ENCODE results near the gene ITGB2. TPM values are rescaled to one million over a fixed set of nuclear protein-coding genes. Genes with fewer than 3 reads are reported as not detected.

The ITGB2 gene
- total RNA-seq, 4 donors from 2014 or later: 55.8 to 1,044 (median 162) TPM

DNA sequence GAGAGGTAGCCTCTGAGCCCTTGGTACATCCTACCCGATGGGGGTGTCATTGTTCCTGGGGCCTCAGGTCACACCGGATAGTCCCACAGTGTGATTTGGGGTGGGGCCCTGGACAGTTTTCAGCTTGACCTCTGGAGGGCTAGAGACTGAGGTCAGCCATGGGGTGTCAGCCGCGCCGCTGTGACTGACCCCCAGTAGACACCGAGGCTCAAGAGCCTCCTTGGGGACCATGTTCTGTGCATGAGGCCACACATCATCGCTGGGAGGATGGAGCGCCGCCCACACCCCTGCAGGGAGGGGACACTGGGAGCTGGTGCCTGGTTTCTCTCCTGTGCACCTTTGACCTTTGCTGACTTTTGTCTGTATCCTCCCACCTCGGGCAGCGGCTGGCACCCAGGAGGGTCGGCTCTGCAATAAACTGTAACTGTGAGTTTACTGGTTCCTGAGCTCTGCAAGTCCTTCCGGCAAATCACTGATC, 22.6 kb downstream of the ITGB2 start:
- TF ChIP-seq, protein P1, sequence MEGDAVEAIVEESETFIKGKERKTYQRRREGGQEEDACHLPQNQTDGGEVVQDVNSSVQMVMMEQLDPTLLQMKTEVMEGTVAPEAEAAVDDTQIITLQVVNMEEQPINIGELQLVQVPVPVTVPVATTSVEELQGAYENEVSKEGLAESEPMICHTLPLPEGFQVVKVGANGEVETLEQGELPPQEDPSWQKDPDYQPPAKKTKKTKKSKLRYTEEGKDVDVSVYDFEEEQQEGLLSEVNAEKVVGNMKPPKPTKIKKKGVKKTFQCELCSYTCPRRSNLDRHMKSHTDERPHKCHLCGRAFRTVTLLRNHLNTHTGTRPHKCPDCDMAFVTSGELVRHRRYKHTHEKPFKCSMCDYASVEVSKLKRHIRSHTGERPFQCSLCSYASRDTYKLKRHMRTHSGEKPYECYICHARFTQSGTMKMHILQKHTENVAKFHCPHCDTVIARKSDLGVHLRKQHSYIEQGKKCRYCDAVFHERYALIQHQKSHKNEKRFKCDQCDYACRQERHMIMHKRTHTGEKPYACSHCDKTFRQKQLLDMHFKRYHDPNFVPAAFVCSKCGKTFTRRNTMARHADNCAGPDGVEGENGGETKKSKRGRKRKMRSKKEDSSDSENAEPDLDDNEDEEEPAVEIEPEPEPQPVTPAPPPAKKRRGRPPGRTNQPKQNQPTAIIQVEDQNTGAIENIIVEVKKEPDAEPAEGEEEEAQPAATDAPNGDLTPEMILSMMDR (IDR thresholded peaks at IDR 0.05; ENCODE audit: low read depth): no peak

DNA sequence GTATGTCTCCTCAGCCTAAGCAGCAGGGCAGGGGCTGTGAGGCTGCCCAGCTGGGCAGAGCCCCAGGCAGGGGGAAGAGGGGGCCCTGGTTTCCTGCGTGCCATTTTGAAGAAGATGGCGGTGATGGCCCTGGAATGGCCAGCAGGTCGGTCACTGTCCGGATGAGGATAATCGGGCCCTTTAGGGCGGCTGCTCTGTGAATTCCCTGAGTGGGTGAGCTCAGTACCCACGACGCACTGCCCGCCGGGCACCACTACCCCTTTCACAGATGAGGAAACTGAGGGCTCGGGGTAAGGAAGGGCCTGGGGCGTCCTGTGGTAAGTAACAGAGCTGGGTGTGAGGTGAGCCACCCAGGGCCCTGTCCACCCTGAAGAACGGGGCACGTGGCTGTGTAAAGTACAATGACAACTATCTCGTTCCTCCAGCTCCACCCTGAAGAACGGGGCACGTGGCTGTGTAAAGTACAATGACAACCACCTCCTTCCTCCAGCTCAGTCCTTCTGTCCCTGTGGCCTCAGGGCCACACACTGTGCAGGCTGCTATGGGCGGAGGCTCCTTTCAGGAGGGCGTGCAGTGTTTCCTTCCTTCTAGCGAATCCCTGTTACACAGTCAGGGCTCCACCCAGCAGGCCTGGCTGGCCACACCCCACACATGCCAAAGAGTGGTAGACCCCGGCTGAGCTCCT, 23.2 kb downstream of the ITGB2 start:
- TF ChIP-seq, protein P1 (IDR thresholded peaks at IDR 0.05; ENCODE audit: low read depth): no peak

DNA sequence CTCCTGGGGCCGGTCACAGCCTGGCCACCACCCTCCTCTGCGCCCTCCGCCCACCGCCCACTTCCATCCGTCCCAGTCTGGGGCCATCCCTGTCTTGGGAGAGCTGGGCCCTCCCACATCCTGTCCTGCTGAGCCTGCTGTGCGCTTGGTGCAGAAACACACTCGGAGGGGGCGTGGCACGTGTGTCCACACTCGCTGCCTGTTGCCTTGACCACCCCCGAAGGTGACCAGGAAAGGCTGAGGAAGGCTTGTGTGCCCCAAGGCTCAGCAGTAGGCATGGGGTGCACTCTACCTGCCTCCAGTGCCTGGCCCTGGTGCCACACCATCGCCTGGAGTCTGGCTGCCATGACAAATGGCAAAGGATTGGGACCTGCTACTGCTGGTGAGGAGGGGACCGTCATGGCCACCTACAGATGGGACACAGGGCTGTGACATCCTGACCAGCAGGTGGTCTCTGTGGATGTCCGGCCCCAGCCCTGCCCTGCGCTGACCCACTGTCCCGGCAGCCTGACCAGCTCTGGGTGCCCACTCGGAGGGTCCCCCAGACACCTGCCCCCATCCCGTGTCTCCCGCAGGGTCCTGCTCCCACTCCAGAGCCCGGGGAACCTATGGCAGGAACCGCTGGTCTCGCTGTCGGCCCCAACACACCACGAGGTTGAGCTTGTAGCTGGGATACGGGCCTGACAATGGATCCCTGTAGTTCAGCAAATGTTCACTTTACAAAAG, 24.0 kb downstream of the ITGB2 start:
- TF ChIP-seq, protein P1 (IDR thresholded peaks at IDR 0.05; ENCODE audit: low read depth): no peak

DNA sequence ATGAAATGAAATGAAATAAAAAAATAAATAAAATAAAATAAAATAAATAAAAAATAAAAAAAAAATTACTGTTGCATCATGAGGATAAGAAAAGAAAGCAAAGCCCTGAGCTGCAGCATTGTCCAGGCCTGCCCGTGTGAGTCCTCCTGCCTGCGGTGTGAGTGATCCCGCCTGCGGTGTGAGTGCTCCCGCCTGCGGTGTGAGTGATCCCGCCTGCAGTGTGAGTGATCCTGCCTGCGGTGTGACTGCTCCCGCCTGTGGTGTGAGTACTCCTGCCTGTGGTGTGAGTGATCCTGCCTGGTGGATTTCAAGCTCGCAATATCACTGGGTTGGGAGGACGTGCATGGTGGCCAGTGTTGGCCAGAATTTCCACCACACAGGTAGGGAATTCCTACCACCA, 24.8 kb downstream of the ITGB2 start:
- TF ChIP-seq, protein P1 (IDR thresholded peaks at IDR 0.05; ENCODE audit: low read depth): no peak

DNA sequence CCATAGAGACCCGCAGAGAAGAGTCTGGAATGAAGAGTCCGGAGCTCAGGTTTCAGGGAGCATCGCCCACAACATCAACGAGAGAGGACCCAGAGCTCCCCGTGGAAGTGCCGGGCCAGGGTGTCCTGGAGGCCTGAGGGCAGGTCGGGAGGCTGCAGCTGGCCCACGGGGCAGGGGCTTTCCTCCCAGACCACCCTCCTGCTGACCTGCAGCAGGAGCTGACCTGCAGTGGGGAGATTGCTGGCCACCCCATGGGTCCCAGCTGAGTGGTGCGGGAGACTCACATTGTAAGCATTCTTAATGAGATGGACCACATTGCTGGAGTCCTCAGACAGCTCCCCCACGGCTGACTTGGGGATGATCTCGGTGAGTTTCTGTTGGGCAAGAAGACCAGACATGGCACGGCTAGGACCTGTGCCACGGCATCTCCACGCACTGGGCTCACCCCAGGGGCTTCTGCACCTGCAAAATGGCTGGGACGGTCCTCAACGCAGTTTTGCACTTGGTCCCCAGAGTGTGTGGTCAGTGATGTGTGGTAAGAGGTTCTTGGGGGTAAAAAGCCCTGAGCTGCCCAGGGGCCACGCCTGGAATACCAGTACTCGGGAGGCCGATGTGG, 25.9 kb downstream of the ITGB2 start:
- TF ChIP-seq, protein P1 (IDR thresholded peaks at IDR 0.05; ENCODE audit: low read depth): no peak

DNA sequence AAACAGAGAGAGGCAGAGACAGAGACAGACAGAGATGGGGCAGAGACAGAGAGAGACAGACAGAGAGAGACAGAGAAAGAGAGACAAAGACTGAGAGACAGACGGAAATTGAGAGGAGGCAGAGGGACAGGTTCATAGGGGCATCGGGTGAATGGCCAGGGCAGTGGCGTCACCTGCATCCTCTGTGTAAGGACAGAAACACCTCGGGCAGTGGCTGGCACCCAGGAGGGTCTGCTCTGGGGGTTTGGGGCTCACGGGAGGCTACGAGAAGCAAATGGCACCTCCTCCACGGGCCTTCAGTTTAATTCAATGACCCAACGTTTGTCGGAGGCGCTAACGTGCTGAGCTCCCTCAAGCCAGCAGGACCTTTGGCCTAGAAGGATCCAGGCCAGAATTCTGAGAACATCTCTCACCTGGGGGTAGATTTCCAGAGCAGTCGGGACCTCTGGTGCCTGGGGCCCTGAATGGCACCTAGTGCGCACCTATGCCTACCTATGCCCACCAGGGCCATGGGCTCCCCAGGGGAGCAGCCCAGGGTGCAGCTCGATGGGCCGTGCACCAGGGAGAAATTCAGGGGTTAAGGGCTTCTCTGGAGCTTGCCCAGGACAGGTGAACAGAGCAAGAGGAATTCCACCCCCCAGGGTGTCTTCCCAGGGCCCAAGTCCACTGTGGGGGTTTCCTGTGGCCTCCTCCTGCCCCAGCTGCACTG, 26.6 kb downstream of the ITGB2 start:
- TF ChIP-seq, protein P1 (IDR thresholded peaks at IDR 0.05; ENCODE audit: low read depth): no peak

DNA sequence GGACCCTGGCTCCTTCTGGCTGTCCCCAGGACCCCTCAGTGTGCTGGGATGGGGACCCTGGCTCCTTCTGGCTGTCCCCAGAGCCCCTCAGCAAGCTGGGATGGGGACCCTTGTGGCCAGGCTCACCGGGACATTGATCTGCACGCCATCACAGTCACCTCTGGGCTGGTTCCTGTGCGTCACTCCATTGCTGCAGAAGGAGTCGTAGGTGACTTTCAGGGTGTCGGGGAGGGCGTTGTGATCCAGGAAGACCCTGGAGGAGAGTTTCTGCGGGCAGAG, 27.5 kb downstream of the ITGB2 start:
- TF ChIP-seq, protein P1 (IDR thresholded peaks at IDR 0.05; ENCODE audit: low read depth): no peak
